NB4 (cell line): ENCODE data around the gene FOXI1.
"Not testable (repeated sequence)": the region's sequence is repeated elsewhere in the genome, so short reads cannot be mapped to it uniquely, and the experiment has no call there.

Source experiments
- CTCF ChIP-seq: IDR thresholded peaks from one replicate; pipeline ENCODE4 v1.5.1; 2012; ENCODE audit warnings: low read depth, low read length
- POLR2A ChIP-seq: IDR thresholded peaks from 2 replicates; pipeline ENCODE4 v1.6.1; 2011; ENCODE audit warnings: mild to moderate bottlenecking; ENCODE audit not compliant: insufficient read length; ENCODE audit errors: extremely low read depth

GRCh38 chr5:170141196-170141595, 35.5 kb downstream of the FOXI1 start:
- TF ChIP-seq CTCF, POLR2A: not testable (repeated sequence)
